Measurements from ENCODE around the gene SEC61A2.

DNA sequence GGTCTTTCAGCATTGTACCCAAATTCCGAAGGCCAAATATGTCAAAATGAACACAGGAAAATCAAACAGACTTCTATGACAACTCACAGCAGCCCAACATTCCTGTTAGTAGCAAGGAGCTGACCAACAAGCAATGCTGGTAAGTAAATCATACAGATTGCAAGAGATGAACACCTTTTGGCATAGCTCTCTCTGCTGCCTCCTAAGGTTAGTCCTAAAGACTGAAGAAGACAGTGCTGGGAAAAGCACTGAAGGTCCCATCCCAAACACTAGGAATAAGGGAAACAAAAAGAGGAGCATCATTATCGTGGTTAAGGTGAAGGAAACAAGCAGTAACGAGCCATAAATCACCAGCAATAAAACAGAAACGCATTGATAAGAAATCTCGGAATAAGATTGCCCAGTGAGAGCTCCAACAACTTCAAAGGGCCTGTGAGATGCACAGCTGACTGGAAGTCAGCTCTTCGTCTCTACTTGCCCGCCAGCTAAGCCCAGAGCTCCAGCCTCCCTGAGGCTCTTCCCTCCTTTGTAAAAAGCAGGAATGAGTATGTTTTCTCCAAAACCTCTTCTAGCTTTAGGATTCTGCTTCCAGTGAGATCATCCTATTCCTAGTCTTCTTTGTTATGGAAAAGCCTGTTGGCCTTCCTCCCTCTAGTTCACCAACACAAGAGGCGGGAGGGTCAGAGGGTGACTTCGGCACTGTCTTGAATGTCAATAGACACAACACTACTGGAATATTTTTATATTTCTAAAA, 50.9 kb downstream of the SEC61A2 start:
- TF ChIP-seq CTCF (conservative IDR thresholded peaks at IDR 0.05; ENCODE audit: low read length) = 0 out of 2 replicates have a peak, but pooled peaks have one; percentile 8
- no peak for TF ChIP-seq EZH2phosphoT487 (IDR thresholded peaks at IDR 0.05; ENCODE audit: borderline replicate concordance)
